ENCODE results near the gene FGFR3. TPM values are rescaled to one million over a fixed set of nuclear protein-coding genes. Genes with fewer than 3 reads are reported as not detected.
A peak's percentile ranks its signal among the peaks of the same experiment; 100 is the strongest.

The FGFR3 gene
- total and polyA plus RNA-seq, 9 of the 15 experiments (the other 6 are each of a cell fraction or from before 2014, with no cell fraction given): 1.2 to 60.4 (median 12.7) TPM

DNA sequence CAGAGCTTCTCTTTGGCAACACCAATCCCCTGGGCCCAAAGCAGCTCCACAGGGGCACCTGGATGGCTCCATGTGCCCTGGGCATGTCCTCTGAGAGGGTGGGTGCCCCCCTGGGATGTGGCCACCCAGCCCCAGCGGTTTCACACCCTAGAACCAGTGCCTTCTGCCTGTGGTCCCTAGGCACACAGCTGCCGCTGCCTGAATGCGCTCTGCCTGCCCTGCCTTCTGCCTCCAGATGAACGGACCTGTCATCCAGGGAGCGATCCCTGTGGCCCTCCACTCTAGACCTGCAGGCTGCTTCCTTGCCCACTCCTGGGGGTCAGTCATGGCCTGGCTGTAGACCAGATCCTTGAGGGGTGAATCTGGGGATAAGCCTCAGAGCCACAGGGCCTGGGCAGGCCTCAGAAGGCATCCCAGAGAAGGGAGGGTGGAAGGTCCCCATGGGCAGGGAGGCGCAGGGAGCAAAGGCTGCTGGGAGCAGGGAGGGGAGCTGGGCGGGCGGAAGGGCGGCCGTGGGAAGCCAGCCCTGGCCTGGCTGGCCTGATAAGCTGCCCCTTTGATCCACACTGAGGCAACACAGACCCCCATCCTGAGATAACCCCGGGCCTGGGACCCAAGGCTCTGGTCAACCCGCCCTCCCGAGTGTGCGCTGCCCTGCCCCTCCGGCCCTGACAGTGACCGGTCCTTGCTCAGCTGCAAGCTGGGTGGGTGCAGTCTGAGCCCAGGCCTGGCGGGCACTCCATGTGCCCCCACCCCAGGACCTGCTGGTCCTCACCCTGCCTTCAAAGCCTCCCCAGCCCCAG, 8.1 kb upstream of the FGFR3 start (continued):
- TF ChIP-seq RFX7 (CRISPR knock-in tag; IDR thresholded peaks at IDR 0.05) (no peak), SPI1 (IDR thresholded peaks at IDR 0.05; ENCODE audit: borderline replicate concordance, low read depth, low read length) (0 out of 2 replicates have a peak, but pooled peaks have one; percentile 17), NFXL1 (CRISPR knock-in tag; IDR thresholded peaks at IDR 0.05) (no peak), RHOXF2B (CRISPR knock-in tag; conservative IDR thresholded peaks at IDR 0.05) (no peak), RCOR1 (IDR thresholded peaks at IDR 0.05; ENCODE audit: borderline replicate concordance in 1 of 2, low read depth in 2 of 2, low read length in 2 of 2) (peak in 1 of 2 experiments; percentile 64; a peak in 2 of 4 replicates), XRCC4 (IDR thresholded peaks at IDR 0.05; ENCODE audit: extremely low read depth, insufficient read depth, insufficient read length) (no peak), NR1H2 (CRISPR knock-in tag; IDR thresholded peaks at IDR 0.05) (no peak), MYNN (IDR thresholded peaks at IDR 0.05) (peak; percentile 88), MYNN (CRISPR knock-in tag; IDR thresholded peaks at IDR 0.05) (no peak), PCBP2 (IDR thresholded peaks at IDR 0.05; ENCODE audit: low read depth, low read length, poor library complexity, severe bottlenecking) (no peak), SLC30A9 (CRISPR knock-in tag; IDR thresholded peaks at IDR 0.05) (no peak), TCF7L2 (IDR thresholded peaks at IDR 0.05; ENCODE audit: low read depth, low read length) (peak; percentile 45; the same call in 1 of the 2 replicates), SMARCA5 (IDR thresholded peaks at IDR 0.05) (0 out of 2 replicates have a peak, but pooled peaks have one; percentile 37), ERF (CRISPR knock-in tag; IDR thresholded peaks at IDR 0.05) (peak; percentile 75; the same call in 1 of the 2 replicates), ZNF699 (CRISPR knock-in tag; IDR thresholded peaks at IDR 0.05; ENCODE audit: insufficient replicate concordance) (no peak), MCM7 (IDR thresholded peaks at IDR 0.05) (no peak), ZNF780A (CRISPR knock-in tag; IDR thresholded peaks at IDR 0.05) (no peak), KLF1 (tag; IDR thresholded peaks at IDR 0.05) (peak; percentile 49; the same call in 1 of the 2 replicates), CBX1 (IDR thresholded peaks at IDR 0.05; ENCODE audit: low read depth) (0 out of 2 replicates have a peak, but pooled peaks have one; percentile 20), TCF3 (CRISPR knock-in tag; IDR thresholded peaks at IDR 0.05) (peak; percentile 98), NFYB (IDR thresholded peaks at IDR 0.05; ENCODE audit: extremely low read depth, insufficient read length) (no peak)
- TF ChIP-seq, protein P1, sequence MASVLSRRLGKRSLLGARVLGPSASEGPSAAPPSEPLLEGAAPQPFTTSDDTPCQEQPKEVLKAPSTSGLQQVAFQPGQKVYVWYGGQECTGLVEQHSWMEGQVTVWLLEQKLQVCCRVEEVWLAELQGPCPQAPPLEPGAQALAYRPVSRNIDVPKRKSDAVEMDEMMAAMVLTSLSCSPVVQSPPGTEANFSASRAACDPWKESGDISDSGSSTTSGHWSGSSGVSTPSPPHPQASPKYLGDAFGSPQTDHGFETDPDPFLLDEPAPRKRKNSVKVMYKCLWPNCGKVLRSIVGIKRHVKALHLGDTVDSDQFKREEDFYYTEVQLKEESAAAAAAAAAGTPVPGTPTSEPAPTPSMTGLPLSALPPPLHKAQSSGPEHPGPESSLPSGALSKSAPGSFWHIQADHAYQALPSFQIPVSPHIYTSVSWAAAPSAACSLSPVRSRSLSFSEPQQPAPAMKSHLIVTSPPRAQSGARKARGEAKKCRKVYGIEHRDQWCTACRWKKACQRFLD (CRISPR knock-in tag; IDR thresholded peaks at IDR 0.05): peak; percentile 85
- TF ChIP-seq, protein P2, sequence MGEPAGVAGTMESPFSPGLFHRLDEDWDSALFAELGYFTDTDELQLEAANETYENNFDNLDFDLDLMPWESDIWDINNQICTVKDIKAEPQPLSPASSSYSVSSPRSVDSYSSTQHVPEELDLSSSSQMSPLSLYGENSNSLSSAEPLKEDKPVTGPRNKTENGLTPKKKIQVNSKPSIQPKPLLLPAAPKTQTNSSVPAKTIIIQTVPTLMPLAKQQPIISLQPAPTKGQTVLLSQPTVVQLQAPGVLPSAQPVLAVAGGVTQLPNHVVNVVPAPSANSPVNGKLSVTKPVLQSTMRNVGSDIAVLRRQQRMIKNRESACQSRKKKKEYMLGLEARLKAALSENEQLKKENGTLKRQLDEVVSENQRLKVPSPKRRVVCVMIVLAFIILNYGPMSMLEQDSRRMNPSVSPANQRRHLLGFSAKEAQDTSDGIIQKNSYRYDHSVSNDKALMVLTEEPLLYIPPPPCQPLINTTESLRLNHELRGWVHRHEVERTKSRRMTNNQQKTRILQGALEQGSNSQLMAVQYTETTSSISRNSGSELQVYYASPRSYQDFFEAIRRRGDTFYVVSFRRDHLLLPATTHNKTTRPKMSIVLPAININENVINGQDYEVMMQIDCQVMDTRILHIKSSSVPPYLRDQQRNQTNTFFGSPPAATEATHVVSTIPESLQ (CRISPR knock-in tag; IDR thresholded peaks at IDR 0.05): peak; percentile 77; the same call in 1 of the 2 replicates
- TF ChIP-seq, protein P3, sequence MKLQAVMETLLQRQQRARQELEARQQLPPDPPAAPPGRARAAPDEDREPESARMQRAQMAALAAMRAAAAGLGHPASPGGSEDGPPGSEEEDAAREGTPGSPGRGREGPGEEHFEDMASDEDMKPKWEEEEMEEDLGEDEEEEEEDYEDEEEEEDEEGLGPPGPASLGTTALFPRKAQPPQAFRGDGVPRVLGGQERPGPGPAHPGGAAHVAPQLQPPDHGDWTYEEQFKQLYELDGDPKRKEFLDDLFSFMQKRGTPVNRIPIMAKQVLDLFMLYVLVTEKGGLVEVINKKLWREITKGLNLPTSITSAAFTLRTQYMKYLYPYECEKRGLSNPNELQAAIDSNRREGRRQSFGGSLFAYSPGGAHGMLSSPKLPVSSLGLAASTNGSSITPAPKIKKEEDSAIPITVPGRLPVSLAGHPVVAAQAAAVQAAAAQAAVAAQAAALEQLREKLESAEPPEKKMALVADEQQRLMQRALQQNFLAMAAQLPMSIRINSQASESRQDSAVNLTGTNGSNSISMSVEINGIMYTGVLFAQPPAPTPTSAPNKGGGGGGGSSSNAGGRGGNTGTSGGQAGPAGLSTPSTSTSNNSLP (IDR thresholded peaks at IDR 0.05; ENCODE audit: borderline replicate concordance, low read depth, low read length): no peak
